ENCODE data around the gene PPP6R3.

DNA sequence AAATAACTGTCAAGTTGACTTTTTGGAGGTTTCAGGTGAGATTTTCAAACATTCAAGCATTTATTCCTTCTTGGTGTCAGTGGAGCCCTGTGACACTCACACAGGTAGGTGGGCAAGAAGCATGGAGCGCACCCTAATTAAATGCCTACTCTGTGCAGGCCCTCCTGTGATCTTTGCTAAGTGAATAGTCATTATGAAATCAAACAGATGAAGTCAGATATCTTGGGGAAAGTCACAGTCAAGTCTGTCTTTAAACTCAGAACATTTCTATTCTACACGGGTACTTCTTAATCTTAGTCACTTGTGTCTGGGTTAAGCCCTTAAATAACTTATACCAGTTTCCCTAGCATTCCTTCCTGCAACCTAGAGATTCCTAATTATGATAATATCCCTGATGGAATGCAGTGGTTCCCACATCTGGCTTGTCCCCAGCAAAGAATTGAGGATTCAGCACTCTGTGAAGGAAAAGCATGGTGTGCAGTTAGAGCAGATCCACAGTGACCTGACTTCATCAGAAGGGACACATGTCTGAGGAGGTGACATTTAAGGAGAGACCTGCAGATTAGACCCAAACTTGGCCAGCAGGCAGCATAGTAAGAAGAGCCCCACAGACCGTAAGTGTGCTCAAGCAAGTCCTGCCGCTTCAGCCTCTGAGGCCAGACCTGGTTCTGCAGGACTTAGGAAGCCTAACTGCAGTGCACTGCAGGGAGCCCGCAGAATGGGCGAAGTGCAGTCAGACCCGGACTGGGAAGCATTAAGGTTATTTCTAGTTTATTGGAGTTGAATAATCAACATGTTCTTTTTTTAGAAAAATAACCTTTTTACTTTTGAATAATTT is 138.5 kb downstream of the PPP6R3 start:
- TF ChIP-seq, protein P1, sequence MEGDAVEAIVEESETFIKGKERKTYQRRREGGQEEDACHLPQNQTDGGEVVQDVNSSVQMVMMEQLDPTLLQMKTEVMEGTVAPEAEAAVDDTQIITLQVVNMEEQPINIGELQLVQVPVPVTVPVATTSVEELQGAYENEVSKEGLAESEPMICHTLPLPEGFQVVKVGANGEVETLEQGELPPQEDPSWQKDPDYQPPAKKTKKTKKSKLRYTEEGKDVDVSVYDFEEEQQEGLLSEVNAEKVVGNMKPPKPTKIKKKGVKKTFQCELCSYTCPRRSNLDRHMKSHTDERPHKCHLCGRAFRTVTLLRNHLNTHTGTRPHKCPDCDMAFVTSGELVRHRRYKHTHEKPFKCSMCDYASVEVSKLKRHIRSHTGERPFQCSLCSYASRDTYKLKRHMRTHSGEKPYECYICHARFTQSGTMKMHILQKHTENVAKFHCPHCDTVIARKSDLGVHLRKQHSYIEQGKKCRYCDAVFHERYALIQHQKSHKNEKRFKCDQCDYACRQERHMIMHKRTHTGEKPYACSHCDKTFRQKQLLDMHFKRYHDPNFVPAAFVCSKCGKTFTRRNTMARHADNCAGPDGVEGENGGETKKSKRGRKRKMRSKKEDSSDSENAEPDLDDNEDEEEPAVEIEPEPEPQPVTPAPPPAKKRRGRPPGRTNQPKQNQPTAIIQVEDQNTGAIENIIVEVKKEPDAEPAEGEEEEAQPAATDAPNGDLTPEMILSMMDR (IDR thresholded peaks at IDR 0.05) = no peak
- no peak for TF ChIP-seq POLR2AphosphoS5 (IDR thresholded peaks at IDR 0.05; ENCODE audit: insufficient read depth in 1 of 2, low read depth in 1 of 2)

All from vagina (tissue), 2 donors.